SH-SY5Y (cell line): ENCODE data around the gene KRTAP6-3.

Source experiments
- GATA2 ChIP-seq: IDR thresholded peaks from 2 replicates; pipeline ENCODE4 v1.6.1; 2011; ENCODE audit warnings: mild to moderate bottlenecking, low read depth, low read length
- GATA3 ChIP-seq: IDR thresholded peaks from 2 replicates; pipeline ENCODE4 v1.6.1; 2011; ENCODE audit warnings: low read depth, mild to moderate bottlenecking, low read length, moderate library complexity

DNA sequence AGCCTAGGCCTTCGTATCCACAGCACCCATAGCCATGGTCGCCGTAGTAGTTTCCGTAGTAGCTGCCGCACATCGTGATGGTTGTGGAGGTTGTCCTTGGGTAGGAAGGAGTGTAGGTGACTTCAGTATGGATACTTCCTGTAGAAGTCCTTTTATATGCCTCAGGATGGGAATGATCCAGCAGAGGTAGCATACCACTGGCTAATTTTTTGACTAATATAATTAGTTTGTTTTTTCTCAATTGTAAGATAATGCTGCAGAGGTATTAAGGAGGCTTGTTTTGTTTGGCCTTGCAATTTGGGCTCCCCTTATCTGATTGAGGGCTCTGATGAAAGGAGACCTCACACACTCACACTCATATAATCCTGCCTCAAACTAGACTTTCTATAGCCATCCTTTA is 6.6 kb downstream of the KRTAP6-3 start, which contains the start of gene KRTAP6-2:
- no peak for TF ChIP-seq GATA3
- TF ChIP-seq GATA2: no peak
